Measurements from ENCODE around the gene LGALS1. TPM values are rescaled to one million over a fixed set of nuclear protein-coding genes. Genes with fewer than 3 reads are reported as not detected.

Gene LGALS1
- total and polyA plus RNA-seq, 9 of the 15 experiments (the other 6 are each of a cell fraction or from before 2014, with no cell fraction given) = 160 to 800 (median 330) TPM

DNA sequence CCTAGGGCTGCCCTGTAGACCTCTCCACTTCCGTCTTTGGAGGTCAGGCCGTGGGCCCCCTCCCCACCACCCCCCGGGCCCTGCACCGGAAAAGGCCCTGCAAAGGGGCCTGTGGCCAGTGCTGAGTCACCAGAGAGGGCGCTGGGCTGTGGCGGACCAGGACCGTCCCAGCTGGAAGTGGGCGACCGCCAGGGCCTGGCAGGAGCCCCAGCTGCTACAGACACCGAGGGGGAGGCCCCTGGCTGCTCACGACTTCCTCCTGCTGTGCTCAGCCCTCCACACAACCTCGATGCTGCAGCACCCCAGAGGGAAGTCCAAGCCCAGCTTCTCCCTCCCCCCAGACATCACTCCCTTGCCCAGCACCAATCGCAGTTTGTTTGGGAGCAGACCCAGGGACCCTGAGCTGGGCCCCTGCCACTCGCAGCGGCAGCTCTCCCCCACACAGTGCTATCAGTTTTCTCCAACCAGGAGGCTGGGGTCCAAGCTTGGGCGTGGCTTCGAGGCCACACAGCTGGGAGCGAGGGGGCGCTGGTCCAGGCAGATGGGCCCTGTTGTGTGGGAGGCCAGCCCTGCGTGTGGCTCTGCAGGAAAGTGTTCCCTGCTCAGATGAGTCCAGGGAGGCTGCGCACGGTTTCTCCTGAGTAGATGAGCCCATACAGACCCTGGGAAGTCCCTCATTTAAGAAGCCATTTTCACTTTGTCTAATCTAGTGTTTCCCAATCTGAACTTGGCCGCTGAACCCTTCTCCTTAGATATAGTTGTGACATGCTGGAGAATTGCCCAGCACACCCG, 41.6 kb upstream of the LGALS1 start (continued):
- TF ChIP-seq RBM34 (IDR thresholded peaks at IDR 0.05; ENCODE audit: borderline replicate concordance, insufficient read depth, low read length) (no peak), NR1H2 (CRISPR knock-in tag; IDR thresholded peaks at IDR 0.05) (no peak), ATF1 (CRISPR knock-in tag; IDR thresholded peaks at IDR 0.05) (no peak), ATF1 (tag; IDR thresholded peaks at IDR 0.05) (0 out of 2 replicates have a peak, but pooled peaks have one; percentile 12), ETV6 (IDR thresholded peaks at IDR 0.05; ENCODE audit: borderline replicate concordance in 1 of 2, low read depth in 2 of 2, low read length in 1 of 2) (no peak), ETV6 (CRISPR knock-in tag; IDR thresholded peaks at IDR 0.05; ENCODE audit: borderline replicate concordance) (no peak), RBBP5 (IDR thresholded peaks at IDR 0.05; ENCODE audit: borderline replicate concordance, insufficient read depth, low read length, poor library complexity, severe bottlenecking) (peak; percentile 10), ZNF717 (CRISPR knock-in tag; IDR thresholded peaks at IDR 0.05) (no peak), HMGN3 (IDR thresholded peaks at IDR 0.05; ENCODE audit: borderline replicate concordance, extremely low read depth, insufficient read length, low read depth, low read length) (peak; percentile 47), ZNF239 (CRISPR knock-in tag; IDR thresholded peaks at IDR 0.05) (no peak), ZKSCAN8 (CRISPR knock-in tag; IDR thresholded peaks at IDR 0.05) (no peak), U2AF2 (optimal IDR thresholded peaks at IDR 0.05; ENCODE audit: low read depth, low read length) (no peak), MEF2A (IDR thresholded peaks at IDR 0.05; ENCODE audit: control insufficient read depth, low read depth, low read length) (no peak), SRF (CRISPR knock-in tag; IDR thresholded peaks at IDR 0.05) (peak in 1 of 2 experiments; percentile 39; a peak in 1 of 4 replicates)
- TF ChIP-seq, protein P1, sequence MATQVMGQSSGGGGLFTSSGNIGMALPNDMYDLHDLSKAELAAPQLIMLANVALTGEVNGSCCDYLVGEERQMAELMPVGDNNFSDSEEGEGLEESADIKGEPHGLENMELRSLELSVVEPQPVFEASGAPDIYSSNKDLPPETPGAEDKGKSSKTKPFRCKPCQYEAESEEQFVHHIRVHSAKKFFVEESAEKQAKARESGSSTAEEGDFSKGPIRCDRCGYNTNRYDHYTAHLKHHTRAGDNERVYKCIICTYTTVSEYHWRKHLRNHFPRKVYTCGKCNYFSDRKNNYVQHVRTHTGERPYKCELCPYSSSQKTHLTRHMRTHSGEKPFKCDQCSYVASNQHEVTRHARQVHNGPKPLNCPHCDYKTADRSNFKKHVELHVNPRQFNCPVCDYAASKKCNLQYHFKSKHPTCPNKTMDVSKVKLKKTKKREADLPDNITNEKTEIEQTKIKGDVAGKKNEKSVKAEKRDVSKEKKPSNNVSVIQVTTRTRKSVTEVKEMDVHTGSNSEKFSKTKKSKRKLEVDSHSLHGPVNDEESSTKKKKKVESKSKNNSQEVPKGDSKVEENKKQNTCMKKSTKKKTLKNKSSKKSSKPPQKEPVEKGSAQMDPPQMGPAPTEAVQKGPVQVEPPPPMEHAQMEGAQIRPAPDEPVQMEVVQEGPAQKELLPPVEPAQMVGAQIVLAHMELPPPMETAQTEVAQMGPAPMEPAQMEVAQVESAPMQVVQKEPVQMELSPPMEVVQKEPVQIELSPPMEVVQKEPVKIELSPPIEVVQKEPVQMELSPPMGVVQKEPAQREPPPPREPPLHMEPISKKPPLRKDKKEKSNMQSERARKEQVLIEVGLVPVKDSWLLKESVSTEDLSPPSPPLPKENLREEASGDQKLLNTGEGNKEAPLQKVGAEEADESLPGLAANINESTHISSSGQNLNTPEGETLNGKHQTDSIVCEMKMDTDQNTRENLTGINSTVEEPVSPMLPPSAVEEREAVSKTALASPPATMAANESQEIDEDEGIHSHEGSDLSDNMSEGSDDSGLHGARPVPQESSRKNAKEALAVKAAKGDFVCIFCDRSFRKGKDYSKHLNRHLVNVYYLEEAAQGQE (IDR thresholded peaks at IDR 0.05; ENCODE audit: borderline replicate concordance) = no peak
- TF ChIP-seq, protein P1 (CRISPR knock-in tag; IDR thresholded peaks at IDR 0.05; ENCODE audit: low read depth) = no peak

Measured in K562 (cell line).